ENCODE data around the gene TFCP2. TPM values are rescaled to one million over a fixed set of nuclear protein-coding genes. Genes with fewer than 3 reads are reported as not detected.

Gene TFCP2
- total RNA-seq, 4 donors from 2014 or later = 12.3 to 16.6 (median 14.2) TPM

GRCh38 chr12:51108136-51108535 is 64.8 kb downstream of the TFCP2 start:
- no peak overlapping the region for H3K27ac ChIP-seq

GRCh38 chr12:51103977-51104376 is 69.0 kb downstream of the TFCP2 start:
- H3K36me3 ChIP-seq = peaks cover 13 to 96% of the 10 kb centered on the region in 2 donors
- no peak for ATAC-seq
- H3K27ac ChIP-seq = no peak overlapping the region
- H3K4me3 ChIP-seq = no peak overlapping the region
- H3K9me3 ChIP-seq = no peaks in the 10 kb centered on the region
- no peak for TF ChIP-seq POLR2A (IDR thresholded peaks at IDR 0.05)
- TF ChIP-seq POLR2AphosphoS5 (IDR thresholded peaks at IDR 0.05) = no peak
- TF ChIP-seq, protein P1, sequence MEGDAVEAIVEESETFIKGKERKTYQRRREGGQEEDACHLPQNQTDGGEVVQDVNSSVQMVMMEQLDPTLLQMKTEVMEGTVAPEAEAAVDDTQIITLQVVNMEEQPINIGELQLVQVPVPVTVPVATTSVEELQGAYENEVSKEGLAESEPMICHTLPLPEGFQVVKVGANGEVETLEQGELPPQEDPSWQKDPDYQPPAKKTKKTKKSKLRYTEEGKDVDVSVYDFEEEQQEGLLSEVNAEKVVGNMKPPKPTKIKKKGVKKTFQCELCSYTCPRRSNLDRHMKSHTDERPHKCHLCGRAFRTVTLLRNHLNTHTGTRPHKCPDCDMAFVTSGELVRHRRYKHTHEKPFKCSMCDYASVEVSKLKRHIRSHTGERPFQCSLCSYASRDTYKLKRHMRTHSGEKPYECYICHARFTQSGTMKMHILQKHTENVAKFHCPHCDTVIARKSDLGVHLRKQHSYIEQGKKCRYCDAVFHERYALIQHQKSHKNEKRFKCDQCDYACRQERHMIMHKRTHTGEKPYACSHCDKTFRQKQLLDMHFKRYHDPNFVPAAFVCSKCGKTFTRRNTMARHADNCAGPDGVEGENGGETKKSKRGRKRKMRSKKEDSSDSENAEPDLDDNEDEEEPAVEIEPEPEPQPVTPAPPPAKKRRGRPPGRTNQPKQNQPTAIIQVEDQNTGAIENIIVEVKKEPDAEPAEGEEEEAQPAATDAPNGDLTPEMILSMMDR (IDR thresholded peaks at IDR 0.05) = no peak
- no peak for TF ChIP-seq EP300 (IDR thresholded peaks at IDR 0.05)
- no peaks in the 10 kb centered on the region for H3K27me3 ChIP-seq
- H3K4me1 ChIP-seq = no peaks in the 10 kb centered on the region

More at GRCh38 chr12:51108136-51108535, 64.8 kb downstream of the TFCP2 start:
- Histone ChIP-seq H3K27me3 (no peaks in the 10 kb centered on the region), H3K4me1 (no peaks in the 10 kb centered on the region), H3K9me3 (no peaks in the 10 kb centered on the region), H3K4me3 (no peak overlapping the region), H3K36me3 (peaks cover 13 to 96% of the 10 kb centered on the region in 2 donors)
- no peak for ATAC-seq
- TF ChIP-seq POLR2AphosphoS5 (IDR thresholded peaks at IDR 0.05) (no peak), EP300 (IDR thresholded peaks at IDR 0.05) (no peak), POLR2A (IDR thresholded peaks at IDR 0.05) (no peak)
- TF ChIP-seq, protein P1 (IDR thresholded peaks at IDR 0.05) = no peak
- 81 to 87% methylated on average over 3 of the region's 4 CpGs for WGBS, 2 donors (ENCODE audit: low coverage in 1 of 2)

DNA sequence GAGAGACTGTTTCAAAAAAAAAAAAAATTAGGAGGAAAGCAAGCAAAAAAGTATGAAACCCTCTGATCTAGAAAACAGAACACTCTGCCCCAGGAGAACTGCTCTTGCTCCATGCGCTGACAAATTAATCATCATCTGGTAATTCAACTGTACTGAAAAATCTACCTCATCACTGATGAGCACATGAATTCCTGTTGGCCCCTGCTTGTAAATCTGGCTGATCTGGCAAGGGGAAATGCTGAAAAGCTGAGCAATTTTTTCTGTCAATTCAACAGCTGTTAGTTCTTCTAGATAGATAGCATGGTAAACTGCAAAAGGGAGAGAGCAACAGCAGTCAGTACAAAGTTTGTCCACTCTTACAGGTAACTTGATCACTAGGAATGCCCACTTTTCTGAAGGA is 74.3 kb downstream of the TFCP2 start:
- no peak overlapping the region for H3K4me3 ChIP-seq
- WGBS, 2 donors (ENCODE audit: low coverage in 1 of 2) = 58 to 100% methylated on average over 1 of the region's 1 CpG
- no peaks in the 10 kb centered on the region for H3K9me3 ChIP-seq
- H3K27ac ChIP-seq = no peak overlapping the region
- H3K27me3 ChIP-seq = no peaks in the 10 kb centered on the region
- no peak for ATAC-seq
- H3K4me1 ChIP-seq = no peaks in the 10 kb centered on the region
- H3K36me3 ChIP-seq = peaks cover 0 to 100% of the 10 kb centered on the region in 2 donors
- no peak for TF ChIP-seq POLR2AphosphoS5 (IDR thresholded peaks at IDR 0.05)
- no peak for TF ChIP-seq POLR2A (IDR thresholded peaks at IDR 0.05)
- no peak for TF ChIP-seq EP300 (IDR thresholded peaks at IDR 0.05)
- TF ChIP-seq, protein P1 (IDR thresholded peaks at IDR 0.05) = no peak

GRCh38 chr12:51090705-51091229 is 82.2 kb downstream of the TFCP2 start:
- ATAC-seq = no peak
- Histone ChIP-seq H3K27ac (no peak overlapping the region), H3K4me1 (no peaks in the 10 kb centered on the region), H3K36me3 (peaks cover 0 to 54% of the 10 kb centered on the region in 2 donors), H3K27me3 (no peaks in the 10 kb centered on the region), H3K4me3 (no peak overlapping the region), H3K9me3 (no peaks in the 10 kb centered on the region)
- TF ChIP-seq POLR2AphosphoS5 (IDR thresholded peaks at IDR 0.05) (no peak), EP300 (IDR thresholded peaks at IDR 0.05) (no peak), POLR2A (IDR thresholded peaks at IDR 0.05) (no peak)
- TF ChIP-seq, protein P1 (IDR thresholded peaks at IDR 0.05) = no peak
- WGBS, 2 donors (ENCODE audit: low coverage in 1 of 2) = 95% methylated on average over 7 to 10 of the region's 10 CpGs

GRCh38 chr12:51087818-51088217 is 85.1 kb downstream of the TFCP2 start:
- WGBS, 2 donors (ENCODE audit: low coverage in 1 of 2) = 77 to 93% methylated on average over 3 of the region's 3 CpGs

More at GRCh38 chr12:51087818-51088217, 85.1 kb downstream of the TFCP2 start:
- ATAC-seq = no peak
- Histone ChIP-seq H3K4me1 (peaks cover 0 to 5% (median 0%) of the 10 kb centered on the region in 3 donors), H3K36me3 (peaks cover 0 to 26% of the 10 kb centered on the region in 2 donors), H3K27me3 (no peaks in the 10 kb centered on the region), H3K9me3 (no peaks in the 10 kb centered on the region), H3K27ac (no peak overlapping the region), H3K4me3 (no peak overlapping the region)
- TF ChIP-seq POLR2A (IDR thresholded peaks at IDR 0.05) (no peak), POLR2AphosphoS5 (IDR thresholded peaks at IDR 0.05) (no peak), EP300 (IDR thresholded peaks at IDR 0.05) (no peak)
- TF ChIP-seq, protein P1 (IDR thresholded peaks at IDR 0.05) = no peak
